Measurements from ENCODE around the gene EVPLL. TPM values are rescaled to one million over a fixed set of nuclear protein-coding genes. Genes with fewer than 3 reads are reported as not detected.
"Not testable (repeated sequence)": the region's sequence is repeated elsewhere in the genome, so short reads cannot be mapped to it uniquely, and the experiment has no call there.

The EVPLL gene
- 0.28 TPM for polyA plus RNA-seq (2013, experiment 1 of 2)
- 0.28 TPM for polyA plus RNA-seq (2013, experiment 2 of 2)

GRCh38 chr17:18377437-18378204 lies at the start of gene EVPLL:
TSS of gene EVPLL (plus strand) at chr17:18377778. CDS start at chr17:18380938, 3,160 bp downstream.
- Histone ChIP-seq H2BK120ac (ENCODE audit: low read depth, low read length) (no peak within 1 kb of the TSS), H2BK15ac (replicated peaks; ENCODE audit: low read depth) (no peak within 1 kb of the TSS), H2BK5ac (ENCODE audit: low read length) (no peak within 1 kb of the TSS), H3K23ac (ENCODE audit: low read length) (no peak within 1 kb of the TSS), H3K27me3 (ENCODE audit: insufficient read depth, low read length, poor library complexity) (no peaks in the 10 kb centered on the region), H3K79me1 (ENCODE audit: low read length) (no peaks in the 10 kb centered on the region), H4K8ac (ENCODE audit: low read depth, low read length) (no peak within 1 kb of the TSS), H4K5ac (ENCODE audit: low read length) (no peak within 1 kb of the TSS), H2AK5ac (ENCODE audit: low read length) (no peak within 1 kb of the TSS), H3K4me1 (ENCODE audit: control insufficient read depth, low read depth, low read length) (no peaks in the 10 kb centered on the region), H3K4me3 (ENCODE audit: low read length) (no peak within 1 kb of the TSS), H3K4ac (ENCODE audit: low read depth, low read length) (no peak within 1 kb of the TSS), H3K4me2 (ENCODE audit: low read length) (no peak within 1 kb of the TSS), H3K79me2 (ENCODE audit: control insufficient read depth, insufficient read depth, low read length) (no peaks in the 10 kb centered on the region), H3K18ac (ENCODE audit: low read length) (no peak within 1 kb of the TSS), H3K36me3 (ENCODE audit: control insufficient read depth, insufficient read depth, low read length) (no peaks in the 10 kb centered on the region), H3K27ac (ENCODE audit: low read depth, low read length) (no peak within 1 kb of the TSS), H3K9ac (ENCODE audit: low read length) (no peak within 1 kb of the TSS), H3K56ac (ENCODE audit: low read length) (no peak within 1 kb of the TSS)
- no CpG with 5 or more reads among the region's 20 CpGs for WGBS (ENCODE audit: extremely low coverage, insufficient coverage, low lambda C conversion rate)
- DNase-seq: no peak

DNA sequence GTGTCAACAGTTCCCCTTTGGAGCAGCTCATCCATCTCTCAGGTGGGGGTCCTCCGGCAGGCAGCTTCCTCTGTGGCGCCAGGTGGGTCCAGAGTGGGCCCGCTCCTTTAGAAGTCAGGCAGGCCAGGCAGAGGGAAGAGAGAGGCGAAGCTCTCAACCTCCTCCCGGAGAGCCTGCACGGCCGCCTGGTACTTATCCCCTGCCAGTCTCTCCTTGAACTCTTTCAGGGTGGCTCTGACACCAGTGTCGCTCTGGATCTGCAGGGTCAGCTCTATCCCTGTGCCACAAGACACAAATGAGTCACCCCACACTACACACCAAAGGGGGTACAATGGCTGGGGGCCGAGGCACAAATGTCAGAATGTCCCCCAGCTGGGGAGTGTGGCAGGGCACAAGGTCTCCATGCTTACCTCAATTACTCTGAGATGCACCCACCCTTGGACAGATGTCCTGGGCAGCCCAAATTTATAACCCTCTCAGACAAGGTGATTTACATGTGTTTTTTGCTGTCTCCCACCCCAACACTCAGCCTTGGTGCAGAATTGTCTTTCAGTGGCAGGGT lies 48.9 kb upstream of the EVPLL start:
- WGBS (ENCODE audit: extremely low coverage, insufficient coverage, low lambda C conversion rate): no CpG with 5 or more reads among the region's 9 CpGs
- H3K36me3 ChIP-seq (ENCODE audit: control insufficient read depth, insufficient read depth, low read length): peaks cover 21% of the 10 kb centered on the region
- H2BK5ac ChIP-seq (ENCODE audit: low read length): no peak overlapping the region

DNA sequence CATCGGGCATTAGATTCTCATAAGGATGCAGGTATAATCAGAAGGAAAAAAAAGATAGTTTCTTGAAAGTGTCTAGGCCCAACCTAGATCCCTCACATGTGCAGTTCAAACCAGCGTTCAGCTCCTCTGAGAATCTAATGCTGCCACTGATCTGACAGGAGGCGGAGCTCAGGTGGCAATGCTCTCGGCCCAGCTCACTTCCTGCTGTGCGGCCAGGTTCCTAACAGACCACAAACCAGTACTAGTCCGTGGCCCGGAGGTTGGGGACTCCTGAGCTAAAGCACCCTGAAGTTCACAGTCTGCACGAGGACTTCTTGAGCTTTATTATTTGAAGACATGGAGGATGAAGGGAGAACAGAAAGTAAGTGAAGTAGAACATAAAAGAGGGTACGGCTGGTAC lies 45.7 kb upstream of the EVPLL start:
- Histone ChIP-seq H3K4ac (ENCODE audit: low read depth, low read length) (no peak overlapping the region), H3K79me2 (ENCODE audit: control insufficient read depth, insufficient read depth, low read length) (no peaks in the 10 kb centered on the region), H2BK15ac (replicated peaks; ENCODE audit: low read depth) (no peak overlapping the region), H2BK120ac (ENCODE audit: low read depth, low read length) (no peak overlapping the region), H3K27me3 (ENCODE audit: insufficient read depth, low read length, poor library complexity) (no peaks in the 10 kb centered on the region), H4K5ac (ENCODE audit: low read length) (no peak overlapping the region), H3K4me3 (ENCODE audit: low read length) (no peak overlapping the region), H3K9ac (ENCODE audit: low read length) (no peak overlapping the region), H4K8ac (ENCODE audit: low read depth, low read length) (no peak overlapping the region), H3K18ac (ENCODE audit: low read length) (no peak overlapping the region), H3K79me1 (ENCODE audit: low read length) (no peaks in the 10 kb centered on the region), H3K4me1 (ENCODE audit: control insufficient read depth, low read depth, low read length) (no peaks in the 10 kb centered on the region), H3K56ac (ENCODE audit: low read length) (no peak overlapping the region), H3K23ac (ENCODE audit: low read length) (no peak overlapping the region), H2BK5ac (ENCODE audit: low read length) (no peak overlapping the region), H3K36me3 (ENCODE audit: control insufficient read depth, insufficient read depth, low read length) (peaks cover 29% of the 10 kb centered on the region), H2AK5ac (ENCODE audit: low read length) (no peak overlapping the region), H3K4me2 (ENCODE audit: low read length) (no peak overlapping the region), H3K27ac (ENCODE audit: low read depth, low read length) (no peak overlapping the region)
- no CpG with 5 or more reads among the region's 9 CpGs for WGBS (ENCODE audit: extremely low coverage, insufficient coverage, low lambda C conversion rate)
- DNase-seq: no peak

More for the DNA sequence above, 48.9 kb upstream of the EVPLL start:
- Histone ChIP-seq H3K4me1 (ENCODE audit: control insufficient read depth, low read depth, low read length) (no peaks in the 10 kb centered on the region), H3K9ac (ENCODE audit: low read length) (no peak overlapping the region), H3K27ac (ENCODE audit: low read depth, low read length) (no peak overlapping the region), H3K23ac (ENCODE audit: low read length) (no peak overlapping the region), H3K4ac (ENCODE audit: low read depth, low read length) (no peak overlapping the region), H3K18ac (ENCODE audit: low read length) (no peak overlapping the region), H3K4me3 (ENCODE audit: low read length) (no peak overlapping the region), H3K56ac (ENCODE audit: low read length) (no peak overlapping the region), H2AK5ac (ENCODE audit: low read length) (no peak overlapping the region), H4K5ac (ENCODE audit: low read length) (no peak overlapping the region), H3K27me3 (ENCODE audit: insufficient read depth, low read length, poor library complexity) (no peaks in the 10 kb centered on the region), H2BK15ac (replicated peaks; ENCODE audit: low read depth) (no peak overlapping the region), H3K4me2 (ENCODE audit: low read length) (no peak overlapping the region), H3K79me2 (ENCODE audit: control insufficient read depth, insufficient read depth, low read length) (no peaks in the 10 kb centered on the region), H4K8ac (ENCODE audit: low read depth, low read length) (no peak overlapping the region), H3K79me1 (ENCODE audit: low read length) (no peaks in the 10 kb centered on the region), H2BK120ac (ENCODE audit: low read depth, low read length) (no peak overlapping the region)
- no peak for DNase-seq

DNA sequence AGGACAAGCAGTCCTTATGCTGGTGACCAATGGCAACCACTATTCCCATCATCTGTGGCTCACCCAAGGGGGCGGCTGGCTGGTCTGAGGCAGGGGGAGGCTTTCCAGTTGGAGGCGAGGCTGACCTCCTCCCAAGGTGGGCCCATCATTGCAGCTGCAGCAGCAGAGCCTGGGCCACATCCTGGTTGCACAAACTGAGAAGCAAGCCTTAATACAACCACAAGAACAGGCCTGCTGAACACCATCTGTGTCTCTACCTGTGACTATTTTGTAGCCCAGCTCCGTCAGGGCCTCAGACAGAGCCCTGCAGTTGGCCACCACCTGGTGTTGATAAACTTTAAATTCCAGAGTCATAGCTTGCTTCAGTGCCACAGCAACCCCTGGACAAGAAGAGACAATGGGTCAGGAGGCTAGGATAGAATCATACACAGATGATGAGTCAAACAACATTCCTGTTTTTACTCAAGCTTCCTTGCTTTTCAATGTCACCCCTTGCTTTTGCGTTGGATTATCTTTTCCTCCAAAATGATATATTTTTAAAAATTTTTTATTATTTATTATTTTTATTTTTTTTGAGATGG lies 44.6 kb upstream of the EVPLL start:
- Histone ChIP-seq H2BK120ac (ENCODE audit: low read depth, low read length) (no peak overlapping the region), H3K9ac (ENCODE audit: low read length) (no peak overlapping the region), H3K4me3 (ENCODE audit: low read length) (no peak overlapping the region), H2BK15ac (replicated peaks; ENCODE audit: low read depth) (no peak overlapping the region), H3K23ac (ENCODE audit: low read length) (no peak overlapping the region), H3K4me2 (ENCODE audit: low read length) (no peak overlapping the region), H3K79me1 (ENCODE audit: low read length) (no peaks in the 10 kb centered on the region), H3K4me1 (ENCODE audit: control insufficient read depth, low read depth, low read length) (no peaks in the 10 kb centered on the region), H3K27ac (ENCODE audit: low read depth, low read length) (no peak overlapping the region), H4K5ac (ENCODE audit: low read length) (no peak overlapping the region), H3K36me3 (ENCODE audit: control insufficient read depth, insufficient read depth, low read length) (peaks cover 33% of the 10 kb centered on the region), H4K8ac (ENCODE audit: low read depth, low read length) (no peak overlapping the region), H2AK5ac (ENCODE audit: low read length) (no peak overlapping the region), H2BK5ac (ENCODE audit: low read length) (no peak overlapping the region), H3K79me2 (ENCODE audit: control insufficient read depth, insufficient read depth, low read length) (no peaks in the 10 kb centered on the region), H3K4ac (ENCODE audit: low read depth, low read length) (no peak overlapping the region), H3K18ac (ENCODE audit: low read length) (no peak overlapping the region), H3K56ac (ENCODE audit: low read length) (no peak overlapping the region), H3K27me3 (ENCODE audit: insufficient read depth, low read length, poor library complexity) (no peaks in the 10 kb centered on the region)
- DNase-seq: no peak
- WGBS (ENCODE audit: extremely low coverage, insufficient coverage, low lambda C conversion rate): no CpG with 5 or more reads among the region's 4 CpGs

GRCh38 chr17:18338158-18338557 lies 39.4 kb upstream of the EVPLL start:
- H3K56ac ChIP-seq (ENCODE audit: low read length); H3K27ac ChIP-seq (ENCODE audit: low read depth, low read length); H3K79me2 ChIP-seq (ENCODE audit: control insufficient read depth, insufficient read depth, low read length); H3K4ac ChIP-seq (ENCODE audit: low read depth, low read length); H3K18ac ChIP-seq (ENCODE audit: low read length); H2BK15ac ChIP-seq (replicated peaks; ENCODE audit: low read depth); H3K23ac ChIP-seq (ENCODE audit: low read length); H3K4me1 ChIP-seq (ENCODE audit: control insufficient read depth, low read depth, low read length); DNase-seq; H3K27me3 ChIP-seq (ENCODE audit: insufficient read depth, low read length, poor library complexity); H4K5ac ChIP-seq (ENCODE audit: low read length); H2AK5ac ChIP-seq (ENCODE audit: low read length); H3K79me1 ChIP-seq (ENCODE audit: low read length); H2BK5ac ChIP-seq (ENCODE audit: low read length); H3K4me2 ChIP-seq (ENCODE audit: low read length); H3K4me3 ChIP-seq (ENCODE audit: low read length); H4K8ac ChIP-seq (ENCODE audit: low read depth, low read length); H2BK120ac ChIP-seq (ENCODE audit: low read depth, low read length); H3K9ac ChIP-seq (ENCODE audit: low read length): not testable (repeated sequence)
- peaks cover 34% of the 10 kb centered on the region for H3K36me3 ChIP-seq (ENCODE audit: control insufficient read depth, insufficient read depth, low read length)
- no CpG with 5 or more reads among the region's 25 CpGs for WGBS (ENCODE audit: extremely low coverage, insufficient coverage, low lambda C conversion rate)
